ENCODE results near the gene MPRIP.

GRCh38 chr17:17186051-17186450 is 143.8 kb downstream of the MPRIP start:
- no peak for TF ChIP-seq SIN3A (IDR thresholded peaks at IDR 0.05; ENCODE audit: borderline replicate concordance, insufficient read depth, low read length)
- TF ChIP-seq POLR2AphosphoS5 (IDR thresholded peaks at IDR 0.05; ENCODE audit: low read depth, low read length) = no peak
